Esophagus muscularis mucosa (tissue), 3 donors: Measurements from ENCODE around the gene ADSS1.

Experiments used
- POLR2A ChIP-seq: fragments of 450-650 bp; IDR thresholded peaks from one replicate; pipeline ENCODE4 v1.6.1; 2017; ENCODE audit warnings: antibody characterized with exemption, moderate library complexity, mild to moderate bottlenecking, low read depth
- TF ChIP-seq, protein P1 (sequence below), 3 experiments: fragments of 200-600 bp in 2 of 3; fragments of 450-650 bp in 1 of 3; sonication (generic) in 2 of 3; IDR thresholded peaks; one replicate each; pipeline ENCODE4 v1.5.1; 2017 to 2019; ENCODE audit warnings: antibody characterized with exemption in 3 of 3, mild to moderate bottlenecking in 2 of 3, moderate library complexity in 1 of 3

DNA sequence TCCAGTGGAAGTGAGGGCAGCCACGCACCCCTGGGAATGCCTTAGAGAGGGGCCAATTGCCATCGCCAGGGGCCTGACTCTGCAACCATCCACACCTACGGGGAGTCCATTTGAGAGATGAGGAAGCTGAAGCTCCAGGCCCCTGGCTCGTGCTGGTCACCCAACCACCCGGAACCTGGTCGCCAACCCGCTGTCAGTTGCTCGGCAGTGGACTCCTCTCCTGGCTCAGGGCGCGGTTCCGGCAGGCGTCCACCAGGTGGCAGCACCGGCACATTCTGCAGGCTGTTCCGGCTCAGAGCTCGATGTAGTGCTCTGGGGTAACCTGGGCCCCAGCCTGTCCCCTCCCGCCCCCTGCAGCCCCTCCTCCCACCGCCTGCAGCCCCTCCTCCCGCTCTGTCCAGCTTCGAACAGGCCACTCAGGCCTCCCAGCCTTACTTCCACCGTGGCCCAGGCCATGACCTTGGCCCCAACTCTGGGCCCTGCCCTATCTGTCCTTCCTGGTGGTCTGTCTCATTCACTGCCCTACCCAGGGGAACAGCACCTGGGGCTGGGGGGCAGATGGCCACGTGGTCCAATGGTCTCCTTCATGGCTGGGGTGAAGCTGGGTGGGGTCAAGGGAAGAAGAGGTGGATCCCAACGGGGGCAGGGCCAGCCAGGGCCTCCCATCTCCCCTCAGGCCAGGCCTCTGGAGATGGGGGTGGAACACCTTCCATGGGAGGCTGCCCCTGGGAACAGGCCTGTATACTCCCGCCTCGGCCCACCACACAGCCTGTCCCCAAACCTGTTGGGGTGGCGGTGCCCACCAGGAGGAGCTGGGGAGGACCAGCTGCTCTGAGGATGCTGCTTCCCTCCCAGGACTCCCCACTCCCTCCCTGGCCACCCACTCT lies 44.7 kb downstream of the ADSS1 start:
- TF ChIP-seq, protein P1, sequence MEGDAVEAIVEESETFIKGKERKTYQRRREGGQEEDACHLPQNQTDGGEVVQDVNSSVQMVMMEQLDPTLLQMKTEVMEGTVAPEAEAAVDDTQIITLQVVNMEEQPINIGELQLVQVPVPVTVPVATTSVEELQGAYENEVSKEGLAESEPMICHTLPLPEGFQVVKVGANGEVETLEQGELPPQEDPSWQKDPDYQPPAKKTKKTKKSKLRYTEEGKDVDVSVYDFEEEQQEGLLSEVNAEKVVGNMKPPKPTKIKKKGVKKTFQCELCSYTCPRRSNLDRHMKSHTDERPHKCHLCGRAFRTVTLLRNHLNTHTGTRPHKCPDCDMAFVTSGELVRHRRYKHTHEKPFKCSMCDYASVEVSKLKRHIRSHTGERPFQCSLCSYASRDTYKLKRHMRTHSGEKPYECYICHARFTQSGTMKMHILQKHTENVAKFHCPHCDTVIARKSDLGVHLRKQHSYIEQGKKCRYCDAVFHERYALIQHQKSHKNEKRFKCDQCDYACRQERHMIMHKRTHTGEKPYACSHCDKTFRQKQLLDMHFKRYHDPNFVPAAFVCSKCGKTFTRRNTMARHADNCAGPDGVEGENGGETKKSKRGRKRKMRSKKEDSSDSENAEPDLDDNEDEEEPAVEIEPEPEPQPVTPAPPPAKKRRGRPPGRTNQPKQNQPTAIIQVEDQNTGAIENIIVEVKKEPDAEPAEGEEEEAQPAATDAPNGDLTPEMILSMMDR (IDR thresholded peaks at IDR 0.05) = peak in 2 of 3 experiments; percentile 91 to 97
- TF ChIP-seq POLR2A = no peak
